HTR-8/SVneo (cell line): ENCODE results near the gene ENDOD1.
"Not testable (repeated sequence)": the region's sequence is repeated elsewhere in the genome, so short reads cannot be mapped to it uniquely, and the experiment has no call there.

ENCODE experiments used
- DNase-seq: peaks from one replicate; pipeline ENCODE4 v3.0.0; 2011; ENCODE audit warnings: low spot score, mixed read lengths; ENCODE audit not compliant: insufficient read length
- FAIRE-seq: peaks from 2 replicates; lab custom pipeline; 2011; peaks lifted over from hg19 to GRCh38; lab: Jason Lieb, UNC

ENDOD1 gene

GRCh38 chr11:95089620-95090542 lies at the start of gene ENDOD1:
Gene ENDOD1, plus strand, starts transcription at chr11:95089846. Its CDS starts 82 bp downstream, at chr11:95089928.
- peak; percentile 59 for DNase-seq

GRCh38 chr11:95042239-95042638 lies 47.4 kb upstream of the ENDOD1 start:
- FAIRE-seq (no peak), DNase-seq (no peak)

More at GRCh38 chr11:95089620-95090542, at the start of gene ENDOD1:
- FAIRE-seq, result peak; percentile 73

- FAIRE-seq (no peak), DNase-seq (no peak)
Measured at GRCh38 chr11:95042906-95043305, 46.7 kb upstream of the ENDOD1 start.

- FAIRE-seq (no peak), DNase-seq (no peak)
Measured at GRCh38 chr11:95044010-95044409, 45.6 kb upstream of the ENDOD1 start.

GRCh38 chr11:95045812-95046211 lies 43.8 kb upstream of the ENDOD1 start:
- no peak for FAIRE-seq

GRCh38 chr11:95049122-95049521 lies 40.5 kb upstream of the ENDOD1 start, which contains the start of gene KDM4F:
Gene KDM4F, plus strand, starts transcription at chr11:95049422.
- not testable (repeated sequence) for FAIRE-seq

More at GRCh38 chr11:95045812-95046211, 43.8 kb upstream of the ENDOD1 start:
- DNase-seq, result no peak

GRCh38 chr11:95050595-95051202 lies 38.9 kb upstream of the ENDOD1 start:
- FAIRE-seq (no peak), DNase-seq (no peak)

More at GRCh38 chr11:95049122-95049521, 40.5 kb upstream of the ENDOD1 start, which contains the start of gene KDM4F:
- not testable (repeated sequence) for DNase-seq

- no peak for DNase-seq
- FAIRE-seq, result no peak
Measured at GRCh38 chr11:95054356-95054755, 35.3 kb upstream of the ENDOD1 start.

- peak; percentile 65 for FAIRE-seq
- no peak for DNase-seq
Measured at GRCh38 chr11:95055283-95055897, 34.3 kb upstream of the ENDOD1 start.

- no peak for DNase-seq
- no peak for FAIRE-seq
Measured at GRCh38 chr11:95057959-95058358, 31.7 kb upstream of the ENDOD1 start.

GRCh38 chr11:95058621-95059020 lies 31.0 kb upstream of the ENDOD1 start:
- DNase-seq, result no peak
- FAIRE-seq, result peak; percentile 55

- FAIRE-seq, result no peak
- no peak for DNase-seq
Measured at GRCh38 chr11:95059046-95059445, 30.6 kb upstream of the ENDOD1 start.

GRCh38 chr11:95065336-95065735 lies 24.3 kb upstream of the ENDOD1 start:
- DNase-seq (no peak), FAIRE-seq (no peak)

- FAIRE-seq (no peak), DNase-seq (no peak)
Measured at GRCh38 chr11:95066716-95067038, 23.0 kb upstream of the ENDOD1 start, which contains the start of gene SRSF8. Gene SRSF8, plus strand, starts transcription at chr11:95066919. Its CDS starts 308 bp downstream, at chr11:95067227.

- DNase-seq (peak; percentile 30), FAIRE-seq (no peak)
Measured at GRCh38 chr11:95067039-95067840, 22.4 kb upstream of the ENDOD1 start.

- DNase-seq, result no peak
- no peak for FAIRE-seq
Measured at GRCh38 chr11:95067841-95068219, 21.8 kb upstream of the ENDOD1 start.

- DNase-seq, result peak; percentile 71
- FAIRE-seq, result peak; percentile 16
Measured at GRCh38 chr11:95068549-95068948, 21.1 kb upstream of the ENDOD1 start.

- DNase-seq, result no peak
- FAIRE-seq, result no peak
Measured at GRCh38 chr11:95070471-95070870, 19.2 kb upstream of the ENDOD1 start.

GRCh38 chr11:95072948-95073347 lies 16.7 kb upstream of the ENDOD1 start:
- FAIRE-seq, result no peak
- DNase-seq, result no peak
